ENCODE data around the gene GSTO2. TPM values are rescaled to one million over a fixed set of nuclear protein-coding genes. Genes with fewer than 3 reads are reported as not detected.

Gene GSTO2
- total RNA-seq, 4 donors from 2014 or later, result 0.71 to 2.3 (median 1.4) TPM; not detected in 1

DNA sequence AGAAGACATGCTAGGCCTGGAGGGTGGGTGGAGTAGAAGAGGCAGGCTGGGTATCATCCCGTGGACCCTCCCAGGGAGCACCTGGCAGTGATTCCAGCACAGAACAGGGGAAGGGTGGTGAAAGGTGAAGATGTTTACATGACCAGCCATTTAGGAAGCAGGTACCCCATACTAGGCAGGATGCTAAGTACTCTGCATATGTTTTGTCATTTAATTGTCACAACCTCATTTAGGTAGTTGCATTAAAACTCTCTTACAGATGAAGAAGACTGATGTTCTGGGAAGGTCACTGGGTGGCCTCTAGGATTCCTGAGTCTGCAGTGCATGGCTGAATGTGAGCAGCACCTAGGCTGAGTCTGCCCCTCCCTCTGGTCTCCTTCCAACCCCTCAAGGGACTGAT, 54.1 kb downstream of the GSTO2 start:
- no peak for TF ChIP-seq POLR2A (IDR thresholded peaks at IDR 0.05)
- no peak for DNase-seq
- Histone ChIP-seq H3K4me1 (peaks cover 74 to 82% of the 10 kb centered on the region in 2 donors), H3K27me3 (no peaks in the 10 kb centered on the region), H3K9me3 (no peaks in the 10 kb centered on the region), H3K4me3 (no peak overlapping the region), H3K27ac (peak overlapping the region; percentile 46 to 61 (median 54)), H3K36me3 (no peaks in the 10 kb centered on the region)
- intact Hi-C loops (cut with DNase I; ENCODE audit: low total_unique reads), result no loop called here
- in situ Hi-C loops (cut with MboI; ENCODE audit: low sequenced_read_pairs in 4 of 4), result no loop called here
- ATAC-seq, result no peak

GRCh38 chr10:104323760-104324201, 54.8 kb downstream of the GSTO2 start:
- H3K4me3 ChIP-seq, result no peak overlapping the region
- no peaks in the 10 kb centered on the region for H3K27me3 ChIP-seq
- intact Hi-C loops (cut with DNase I; ENCODE audit: low total_unique reads), result no loop called here
- in situ Hi-C loops (cut with MboI; ENCODE audit: low sequenced_read_pairs in 4 of 4), result no loop called here
- H3K4me1 ChIP-seq, result peaks cover 77 to 83% of the 10 kb centered on the region in 2 donors
- TF ChIP-seq CTCF (IDR thresholded peaks at IDR 0.05 in 4 of 5, conservative IDR thresholded peaks at IDR 0.05 in 1 of 5) (no peak), POLR2A (IDR thresholded peaks at IDR 0.05) (no peak)
- no peaks in the 10 kb centered on the region for H3K9me3 ChIP-seq
- no peaks in the 10 kb centered on the region for H3K36me3 ChIP-seq
- ATAC-seq (no peak), DNase-seq (no peak)
- peak overlapping the region in 3 of 4 donors; percentile 7 to 17 (median 10) for H3K27ac ChIP-seq

DNA sequence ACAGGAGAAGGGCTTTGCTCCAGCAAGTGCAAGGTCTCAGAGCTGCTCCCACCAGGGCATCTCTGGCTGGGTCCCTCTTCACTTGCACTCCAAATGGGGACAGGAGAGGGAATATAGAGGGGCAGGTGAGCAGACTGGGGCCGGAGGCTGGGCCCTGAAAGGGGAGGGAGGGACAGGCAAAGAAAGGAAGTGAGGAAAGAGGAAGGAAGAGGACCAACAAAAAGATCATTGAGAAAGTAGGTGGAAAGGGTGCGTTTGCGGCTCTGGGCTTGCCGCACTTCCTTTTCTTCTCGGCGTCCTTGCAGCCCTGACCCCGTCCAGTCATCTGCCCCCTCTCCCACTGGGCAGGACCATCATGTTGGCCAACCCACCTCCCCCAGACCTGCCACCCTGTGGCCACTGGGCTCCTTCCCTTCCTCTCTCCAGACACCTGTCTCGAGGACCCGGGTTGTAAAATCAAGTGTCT, 55.3 kb downstream of the GSTO2 start:
- Histone ChIP-seq H3K36me3 (no peaks in the 10 kb centered on the region), H3K9me3 (no peaks in the 10 kb centered on the region), H3K4me1 (peaks cover 77 to 83% of the 10 kb centered on the region in 2 donors), H3K27me3 (no peaks in the 10 kb centered on the region), H3K27ac (peak overlapping the region in 3 of 4 donors; percentile 10 to 96 (median 19)), H3K4me3 (no peak overlapping the region)
- in situ Hi-C loops (cut with MboI; ENCODE audit: low sequenced_read_pairs in 4 of 4), result no loop called here
- ATAC-seq (no peak), DNase-seq (peak in 1 of 2 donors; percentile 33)
- intact Hi-C loops (cut with DNase I; ENCODE audit: low total_unique reads), result no loop called here
- TF ChIP-seq CTCF (IDR thresholded peaks at IDR 0.05 in 4 of 5, conservative IDR thresholded peaks at IDR 0.05 in 1 of 5) (no peak), POLR2A (IDR thresholded peaks at IDR 0.05) (no peak)

GRCh38 chr10:104324931-104325330, 55.9 kb downstream of the GSTO2 start:
- in situ Hi-C loops (cut with MboI; ENCODE audit: low sequenced_read_pairs in 4 of 4), result no loop called here
- no peak for TF ChIP-seq CTCF (IDR thresholded peaks at IDR 0.05 in 4 of 5, conservative IDR thresholded peaks at IDR 0.05 in 1 of 5)
- no peak for TF ChIP-seq POLR2A (IDR thresholded peaks at IDR 0.05)
- no peak for DNase-seq
- Histone ChIP-seq H3K36me3 (no peaks in the 10 kb centered on the region), H3K4me1 (peaks cover 77 to 83% of the 10 kb centered on the region in 2 donors), H3K4me3 (no peak overlapping the region), H3K9me3 (no peaks in the 10 kb centered on the region), H3K27me3 (no peaks in the 10 kb centered on the region), H3K27ac (peak overlapping the region; percentile 82 to 97 (median 92))
- intact Hi-C loops (cut with DNase I; ENCODE audit: low total_unique reads), result no loop called here
- ATAC-seq, result no peak

- no peak for ATAC-seq
- TF ChIP-seq POLR2A (IDR thresholded peaks at IDR 0.05), result no peak
- no peak for TF ChIP-seq CTCF (IDR thresholded peaks at IDR 0.05 in 4 of 5, conservative IDR thresholded peaks at IDR 0.05 in 1 of 5)
- peak overlapping the region; percentile 82 to 97 (median 92) for H3K27ac ChIP-seq
- intact Hi-C loops (cut with DNase I; ENCODE audit: low total_unique reads), result no loop called here
- H3K4me3 ChIP-seq, result peak overlapping the region in 1 of 4 donors; percentile 6
- peak; percentile 38 to 48 for DNase-seq
- H3K4me1 ChIP-seq, result peaks cover 77 to 87% of the 10 kb centered on the region in 2 donors
- no peaks in the 10 kb centered on the region for H3K27me3 ChIP-seq
- H3K9me3 ChIP-seq, result no peaks in the 10 kb centered on the region
- in situ Hi-C loops (cut with MboI; ENCODE audit: low sequenced_read_pairs in 4 of 4), result no loop called here
- no peaks in the 10 kb centered on the region for H3K36me3 ChIP-seq
Observed at GRCh38 chr10:104325436-104326435, 56.8 kb downstream of the GSTO2 start.

All from gastrocnemius medialis (tissue), 4 donors.